GM23248 (cell line): Measurements from ENCODE around the gene CEP131.

Experiments used
- EZH2 ChIP-seq: fragments of 200-600 bp; sonication (generic); IDR thresholded peaks from 2 replicates; pipeline ENCODE4 v1.6.1; 2018; ENCODE audit warnings: antibody characterized with exemption, mild to moderate bottlenecking; ENCODE audit not compliant: insufficient read depth, poor library complexity, severe bottlenecking
- EZH2phosphoT487 ChIP-seq: fragments of 200-600 bp; sonication (generic); IDR thresholded peaks from 2 replicates; pipeline ENCODE4 v1.6.1; 2018; ENCODE audit warnings: antibody characterized with exemption, moderate library complexity, mild to moderate bottlenecking, low read depth; ENCODE audit not compliant: insufficient read depth

GRCh38 chr17:81192386-81193050, 30.2 kb downstream of the CEP131 start:
- TF ChIP-seq EZH2 (no peak), EZH2phosphoT487 (no peak)
